Adrenal gland (tissue), 5 donors: ENCODE measurements around the gene PIP4K2C.

ENCODE experiments used
- CTCF ChIP-seq, 6 experiments: fragments of 450-650 bp in 4 of 6; fragments of 200-600 bp in 2 of 6; sonication (generic) in 1 of 6; IDR thresholded peaks; 1 replicate in 5 of 6; 2 replicates in 1 of 6; pipeline versions ENCODE4 v1.5.1 to v1.8.0; 2016 to 2021; ENCODE audit warnings: antibody characterized with exemption in 6 of 6, mild to moderate bottlenecking in 2 of 6, moderate library complexity in 1 of 6
- POLR2A ChIP-seq, 2 donors: fragments of 450-650 bp; IDR thresholded peaks; one replicate each; pipeline ENCODE4 v1.6.1; 2017; ENCODE audit warnings: antibody characterized with exemption in 2 of 2, mild to moderate bottlenecking in 2 of 2, moderate library complexity in 1 of 2
- donor health status: DM: no; HTN: no; CAD: no.

- TF ChIP-seq CTCF (IDR thresholded peaks at IDR 0.05) (no peak), POLR2A (IDR thresholded peaks at IDR 0.05) (no peak)
These were observed 2.2 kb downstream of the PIP4K2C start for GRCh38 chr12:57593187-57593586.
